ENCODE results near the gene PDCD4.
A peak's percentile ranks its signal among the peaks of the same experiment; 100 is the strongest.

GRCh38 chr10:110919349-110919931, 47.7 kb downstream of the PDCD4 start, which contains the start of gene SHOC2:
- TF ChIP-seq, protein P1, sequence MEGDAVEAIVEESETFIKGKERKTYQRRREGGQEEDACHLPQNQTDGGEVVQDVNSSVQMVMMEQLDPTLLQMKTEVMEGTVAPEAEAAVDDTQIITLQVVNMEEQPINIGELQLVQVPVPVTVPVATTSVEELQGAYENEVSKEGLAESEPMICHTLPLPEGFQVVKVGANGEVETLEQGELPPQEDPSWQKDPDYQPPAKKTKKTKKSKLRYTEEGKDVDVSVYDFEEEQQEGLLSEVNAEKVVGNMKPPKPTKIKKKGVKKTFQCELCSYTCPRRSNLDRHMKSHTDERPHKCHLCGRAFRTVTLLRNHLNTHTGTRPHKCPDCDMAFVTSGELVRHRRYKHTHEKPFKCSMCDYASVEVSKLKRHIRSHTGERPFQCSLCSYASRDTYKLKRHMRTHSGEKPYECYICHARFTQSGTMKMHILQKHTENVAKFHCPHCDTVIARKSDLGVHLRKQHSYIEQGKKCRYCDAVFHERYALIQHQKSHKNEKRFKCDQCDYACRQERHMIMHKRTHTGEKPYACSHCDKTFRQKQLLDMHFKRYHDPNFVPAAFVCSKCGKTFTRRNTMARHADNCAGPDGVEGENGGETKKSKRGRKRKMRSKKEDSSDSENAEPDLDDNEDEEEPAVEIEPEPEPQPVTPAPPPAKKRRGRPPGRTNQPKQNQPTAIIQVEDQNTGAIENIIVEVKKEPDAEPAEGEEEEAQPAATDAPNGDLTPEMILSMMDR (IDR thresholded peaks at IDR 0.05; ENCODE audit: low read length) = peak; percentile 14; the same call in 1 of the 2 replicates
- no peak for TF ChIP-seq EZH2 (optimal IDR thresholded peaks at IDR 0.05; ENCODE audit: low read depth, low read length)
- TF ChIP-seq EZH2phosphoT487 (IDR thresholded peaks at IDR 0.05; ENCODE audit: low read length) = no peak

All from MM.1S (cell line).